HG03060 (cell line): ENCODE results near the gene HSPBP1.

ENCODE experiments used
- ATAC-seq: cut with Tn5 transposase; IDR thresholded peaks from one replicate; pipeline ENCODE4 v1.9.1; 2021; ENCODE audit warnings: low read depth, moderate number of reproducible peaks; ENCODE audit not compliant: unreplicated experiment

The HSPBP1 gene

GRCh38 chr19:55256562-55257460, 23.1 kb downstream of the HSPBP1 start:
- ATAC-seq, result no peak

GRCh38 chr19:55255618-55256423, 24.1 kb downstream of the HSPBP1 start:
- no peak for ATAC-seq

GRCh38 chr19:55254625-55254977, 25.3 kb downstream of the HSPBP1 start:
- ATAC-seq, result no peak

- ATAC-seq, result no peak
Measured at GRCh38 chr19:55253842-55254624, 25.9 kb downstream of the HSPBP1 start.

- no peak for ATAC-seq
Measured at GRCh38 chr19:55252760-55253663, 26.9 kb downstream of the HSPBP1 start.

- ATAC-seq, result no peak
Measured at GRCh38 chr19:55251341-55252081, 28.4 kb downstream of the HSPBP1 start.

GRCh38 chr19:55250262-55251036, 29.5 kb downstream of the HSPBP1 start:
- ATAC-seq, result no peak

GRCh38 chr19:55249841-55250240, 30.1 kb downstream of the HSPBP1 start:
- no peak for ATAC-seq

GRCh38 chr19:55248704-55249103, 31.2 kb downstream of the HSPBP1 start:
- no peak for ATAC-seq

- no peak for ATAC-seq
Measured at GRCh38 chr19:55248166-55248675, 31.7 kb downstream of the HSPBP1 start.

GRCh38 chr19:55247621-55248099, 32.2 kb downstream of the HSPBP1 start:
- ATAC-seq, result no peak

GRCh38 chr19:55246462-55247451, 33.2 kb downstream of the HSPBP1 start:
- no peak for ATAC-seq

GRCh38 chr19:55245236-55245904, 34.5 kb downstream of the HSPBP1 start:
- no peak for ATAC-seq

- no peak for ATAC-seq
Measured at GRCh38 chr19:55244004-55244680, 35.8 kb downstream of the HSPBP1 start.

GRCh38 chr19:55242517-55242916, 37.4 kb downstream of the HSPBP1 start:
- no peak for ATAC-seq
